ENCODE results near the gene CKM.
"Not testable (repeated sequence)": the region's sequence is repeated elsewhere in the genome, so short reads cannot be mapped to it uniquely, and the experiment has no call there.

- not testable (repeated sequence) for TF ChIP-seq CTCF (IDR thresholded peaks at IDR 0.05; ENCODE audit: insufficient read depth, low read depth, low read length); EZH2 (IDR thresholded peaks at IDR 0.05; ENCODE audit: insufficient read depth, low read length)
Measured at GRCh38 chr19:45269939-45270338, 52.7 kb downstream of the CKM start.

All from astrocyte (in vitro differentiated cells and primary cell).